KOPT-K1 (cell line): ENCODE results near the gene ZMIZ1.

Source experiments
- H3K27ac ChIP-seq: fragments of 200-600 bp; sonication (generic); 2 replicates; pipeline ENCODE4 v1.5.1; 2016; ENCODE audit warnings: antibody characterized with exemption, mild to moderate bottlenecking, low read depth, low read length; ENCODE audit not compliant: poor library complexity, severe bottlenecking
- H3K36me3 ChIP-seq: fragments of 200-600 bp; sonication (generic); 2 replicates; pipeline ENCODE4 v1.5.1; 2017; ENCODE audit warnings: antibody characterized with exemption, mild to moderate bottlenecking, low read length, moderate library complexity; ENCODE audit not compliant: insufficient read depth
- H3K9me3 ChIP-seq: fragments of 200-600 bp; sonication (generic); 2 replicates; pipeline ENCODE4 v1.5.1; 2017; ENCODE audit warnings: antibody characterized with exemption, low read length, mild to moderate bottlenecking; ENCODE audit not compliant: insufficient read depth, poor library complexity, severe bottlenecking

Gene ZMIZ1

GRCh38 chr10:79256264-79256806 is 187.6 kb downstream of the ZMIZ1 start:
- Histone ChIP-seq H3K36me3 (peaks cover 52% of the 10 kb centered on the region; the same call in 1 of the 2 replicates), H3K9me3 (no peaks in the 10 kb centered on the region), H3K27ac (no peak overlapping the region)

GRCh38 chr10:79258894-79259293 is 190.1 kb downstream of the ZMIZ1 start:
- H3K9me3 ChIP-seq, result no peaks in the 10 kb centered on the region
- H3K36me3 ChIP-seq, result peaks cover 61% of the 10 kb centered on the region; the same call in 1 of the 2 replicates
- H3K27ac ChIP-seq, result no peak overlapping the region

- H3K27ac ChIP-seq, result no peak overlapping the region
- H3K9me3 ChIP-seq, result no peaks in the 10 kb centered on the region
- peaks cover 66% of the 10 kb centered on the region; the same call in 1 of the 2 replicates for H3K36me3 ChIP-seq
Measured at GRCh38 chr10:79259834-79260233, 191.1 kb downstream of the ZMIZ1 start.

GRCh38 chr10:79260811-79261740 is 192.3 kb downstream of the ZMIZ1 start:
- Histone ChIP-seq H3K27ac (no peak overlapping the region), H3K36me3 (peaks cover 69% of the 10 kb centered on the region; the same call in 1 of the 2 replicates), H3K9me3 (no peaks in the 10 kb centered on the region)

- H3K36me3 ChIP-seq, result peaks cover 66% of the 10 kb centered on the region; the same call in 1 of the 2 replicates
- H3K27ac ChIP-seq, result no peak overlapping the region
- no peaks in the 10 kb centered on the region for H3K9me3 ChIP-seq
Measured at GRCh38 chr10:79262131-79262530, 193.4 kb downstream of the ZMIZ1 start.

GRCh38 chr10:79262959-79263746 is 194.4 kb downstream of the ZMIZ1 start:
- Histone ChIP-seq H3K36me3 (peaks cover 73% of the 10 kb centered on the region), H3K9me3 (no peaks in the 10 kb centered on the region), H3K27ac (no peak overlapping the region)

GRCh38 chr10:79263939-79264338 is 195.2 kb downstream of the ZMIZ1 start:
- H3K36me3 ChIP-seq, result peaks cover 73% of the 10 kb centered on the region
- H3K27ac ChIP-seq, result no peak overlapping the region
- H3K9me3 ChIP-seq, result no peaks in the 10 kb centered on the region

GRCh38 chr10:79264942-79265341 is 196.2 kb downstream of the ZMIZ1 start:
- H3K36me3 ChIP-seq, result peaks cover 83% of the 10 kb centered on the region

GRCh38 chr10:79266084-79266483 is 197.3 kb downstream of the ZMIZ1 start:
- Histone ChIP-seq H3K27ac (no peak overlapping the region), H3K9me3 (no peaks in the 10 kb centered on the region), H3K36me3 (peaks cover 90% of the 10 kb centered on the region)

More at GRCh38 chr10:79264942-79265341, 196.2 kb downstream of the ZMIZ1 start:
- Histone ChIP-seq H3K27ac (no peak overlapping the region), H3K9me3 (no peaks in the 10 kb centered on the region)

GRCh38 chr10:79266543-79267312 is 198.0 kb downstream of the ZMIZ1 start:
- no peak overlapping the region for H3K27ac ChIP-seq
- peaks cover 84% of the 10 kb centered on the region for H3K36me3 ChIP-seq

GRCh38 chr10:79267499-79267898 is 198.7 kb downstream of the ZMIZ1 start:
- Histone ChIP-seq H3K36me3 (peaks cover 84% of the 10 kb centered on the region), H3K9me3 (no peaks in the 10 kb centered on the region), H3K27ac (no peak overlapping the region)

More at GRCh38 chr10:79266543-79267312, 198.0 kb downstream of the ZMIZ1 start:
- no peaks in the 10 kb centered on the region for H3K9me3 ChIP-seq

GRCh38 chr10:79268161-79268601 is 199.4 kb downstream of the ZMIZ1 start:
- Histone ChIP-seq H3K27ac (no peak overlapping the region), H3K9me3 (no peaks in the 10 kb centered on the region), H3K36me3 (peaks cover 82% of the 10 kb centered on the region)

GRCh38 chr10:79268742-79269141 is 200.0 kb downstream of the ZMIZ1 start:
- no peak overlapping the region for H3K27ac ChIP-seq
- no peaks in the 10 kb centered on the region for H3K9me3 ChIP-seq
- H3K36me3 ChIP-seq, result peaks cover 76% of the 10 kb centered on the region

GRCh38 chr10:79269443-79269842 is 200.7 kb downstream of the ZMIZ1 start:
- Histone ChIP-seq H3K36me3 (peaks cover 75% of the 10 kb centered on the region), H3K9me3 (no peaks in the 10 kb centered on the region), H3K27ac (no peak overlapping the region)
